HCT116 (cell line): ENCODE measurements around the gene ALOXE3.

ENCODE experiments used
- CEBPB ChIP-seq: IDR thresholded peaks from 2 replicates; pipeline ENCODE4 v1.6.1; 2012; ENCODE audit warnings: low read depth
- CTCF ChIP-seq, 3 experiments: fragments of 200-600 bp in 1 of 3; sonication (generic) in 1 of 3; IDR thresholded peaks in 2 of 3; conservative IDR thresholded peaks in 1 of 3; 2 replicates each; pipeline ENCODE4 v1.5.1; 2012 to 2017; ENCODE audit warnings: low read depth in 2 of 3, low read length in 2 of 3, antibody characterized with exemption in 1 of 3, borderline replicate concordance in 1 of 3, control low read depth in 1 of 3, mild to moderate bottlenecking in 1 of 3, mixed read lengths in 1 of 3, mixed run types in 1 of 3, moderate library complexity in 1 of 3; ENCODE audit not compliant: insufficient read depth in 1 of 3
- EZH2 ChIP-seq: fragments of 200-600 bp; sonication (generic); IDR thresholded peaks from 2 replicates; pipeline ENCODE4 v1.6.1; 2017; ENCODE audit warnings: antibody characterized with exemption, mixed run types
- EZH2phosphoT487 ChIP-seq: fragments of 200-600 bp; IDR thresholded peaks from 2 replicates; pipeline ENCODE4 v1.6.1; 2018; ENCODE audit warnings: antibody characterized with exemption, borderline replicate concordance
- FOSL1 ChIP-seq: IDR thresholded peaks from 2 replicates; pipeline ENCODE4 v1.6.1; 2012; ENCODE audit warnings: low read depth
- MAX ChIP-seq: IDR thresholded peaks from 2 replicates; pipeline ENCODE4 v1.6.1; 2012
- POLR2A ChIP-seq: IDR thresholded peaks from 2 replicates; pipeline ENCODE4 v1.7.0; 2011; ENCODE audit warnings: borderline replicate concordance; ENCODE audit not compliant: insufficient read depth, insufficient read length; ENCODE audit errors: extremely low read depth
- POLR2AphosphoS5 ChIP-seq: IDR thresholded peaks from 2 replicates; pipeline ENCODE4 v1.6.1; 2011; ENCODE audit warnings: mild to moderate bottlenecking, low read depth, low read length, moderate library complexity
- REST ChIP-seq: IDR thresholded peaks from 2 replicates; pipeline ENCODE4 v1.6.1; 2012; ENCODE audit warnings: low read depth
- SRF ChIP-seq: IDR thresholded peaks from 2 replicates; pipeline ENCODE4 v1.6.1; 2012; ENCODE audit warnings: low read depth
- TCF7L2 ChIP-seq: IDR thresholded peaks from 2 replicates; pipeline ENCODE4 v1.7.0; 2011; ENCODE audit warnings: borderline replicate concordance, inconsistent platforms; ENCODE audit not compliant: insufficient read depth, insufficient read length; ENCODE audit errors: extremely low read depth

GRCh38 chr17:8080799-8081219 is 37.5 kb downstream of the ALOXE3 start:
- TF ChIP-seq EZH2 (no peak), POLR2A (no peak), CTCF (IDR thresholded peaks at IDR 0.05 in 2 of 3, conservative IDR thresholded peaks at IDR 0.05 in 1 of 3; ENCODE audit: borderline replicate concordance in 1 of 3, insufficient read depth in 1 of 3, low read depth in 2 of 3, low read length in 2 of 3) (no peak), REST (no peak), TCF7L2 (no peak), SRF (no peak), CEBPB (no peak), EZH2phosphoT487 (no peak), POLR2AphosphoS5 (no peak), FOSL1 (no peak), MAX (no peak)
